C4-2B (cell line): Measurements from ENCODE around the gene PPM1D.

ENCODE experiments used
- ZFX ChIP-seq: fragments of 450-650 bp; IDR thresholded peaks from 2 replicates; pipeline ENCODE4 v1.6.1; 2017
- TF ChIP-seq, protein P1 (sequence below): fragments of 450-650 bp; conservative IDR thresholded peaks from 2 replicates; pipeline ENCODE4 v1.5.1; 2017; ENCODE audit warnings: mild to moderate bottlenecking

DNA sequence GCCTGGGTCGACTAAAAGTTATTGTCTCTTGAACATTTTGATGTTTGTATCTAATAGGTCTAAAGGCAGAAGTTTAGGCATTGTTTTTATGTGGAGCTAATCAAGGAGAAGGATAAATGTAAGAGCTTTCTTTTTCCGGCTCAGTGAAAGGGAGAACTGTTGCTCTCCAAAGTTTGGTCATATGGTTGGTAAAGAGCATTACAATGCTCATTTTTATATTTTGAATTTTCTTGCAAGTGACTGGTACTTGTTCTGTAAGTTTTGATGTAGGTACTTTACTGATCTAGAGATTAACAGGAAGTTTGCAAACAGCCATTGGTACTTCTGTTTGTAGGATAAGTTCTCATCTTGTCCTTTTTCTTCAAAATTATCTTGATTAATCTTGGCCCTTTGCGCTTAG is 46.7 kb downstream of the PPM1D start:
- TF ChIP-seq, protein P1, sequence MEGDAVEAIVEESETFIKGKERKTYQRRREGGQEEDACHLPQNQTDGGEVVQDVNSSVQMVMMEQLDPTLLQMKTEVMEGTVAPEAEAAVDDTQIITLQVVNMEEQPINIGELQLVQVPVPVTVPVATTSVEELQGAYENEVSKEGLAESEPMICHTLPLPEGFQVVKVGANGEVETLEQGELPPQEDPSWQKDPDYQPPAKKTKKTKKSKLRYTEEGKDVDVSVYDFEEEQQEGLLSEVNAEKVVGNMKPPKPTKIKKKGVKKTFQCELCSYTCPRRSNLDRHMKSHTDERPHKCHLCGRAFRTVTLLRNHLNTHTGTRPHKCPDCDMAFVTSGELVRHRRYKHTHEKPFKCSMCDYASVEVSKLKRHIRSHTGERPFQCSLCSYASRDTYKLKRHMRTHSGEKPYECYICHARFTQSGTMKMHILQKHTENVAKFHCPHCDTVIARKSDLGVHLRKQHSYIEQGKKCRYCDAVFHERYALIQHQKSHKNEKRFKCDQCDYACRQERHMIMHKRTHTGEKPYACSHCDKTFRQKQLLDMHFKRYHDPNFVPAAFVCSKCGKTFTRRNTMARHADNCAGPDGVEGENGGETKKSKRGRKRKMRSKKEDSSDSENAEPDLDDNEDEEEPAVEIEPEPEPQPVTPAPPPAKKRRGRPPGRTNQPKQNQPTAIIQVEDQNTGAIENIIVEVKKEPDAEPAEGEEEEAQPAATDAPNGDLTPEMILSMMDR, result no peak
- no peak for TF ChIP-seq ZFX
